HepG2 (cell line): Measurements from ENCODE around the gene CCNYL1. TPM values are rescaled to one million over a fixed set of nuclear protein-coding genes. Genes with fewer than 3 reads are reported as not detected.

Experiments
- ADNP ChIP-seq: sonication (generic); formaldehyde crosslinking; IDR thresholded peaks from 2 replicates; pipeline ENCODE4 v1.4.0; 2020; ENCODE audit warnings: missing genetic modification reagents
- DPF2 ChIP-seq: sonication (generic); formaldehyde crosslinking; IDR thresholded peaks from 2 replicates; pipeline ENCODE4 v1.4.0; 2020; ENCODE audit warnings: mild to moderate bottlenecking, low read depth, missing genetic modification reagents, borderline replicate concordance
- FOSL1 ChIP-seq: sonication (generic); formaldehyde crosslinking; IDR thresholded peaks from 2 replicates; pipeline ENCODE4 v1.9.0; 2021; ENCODE audit warnings: missing genetic modification reagents, borderline replicate concordance
- GATA4 ChIP-seq: sonication (generic); IDR thresholded peaks from 2 replicates; pipeline ENCODE4 v1.6.1; 2016; ENCODE audit warnings: antibody characterized with exemption, low read depth, borderline replicate concordance
- MAFK ChIP-seq, 2 experiments: IDR thresholded peaks in 1 of 2; conservative IDR thresholded peaks in 1 of 2; 2 replicates each; pipeline ENCODE4 v1.6.1; 2011; ENCODE audit warnings: improper control_type of control experiment in 2 of 2, low read length in 2 of 2
- NFE2L2 ChIP-seq: fragments of 150-350 bp; IDR thresholded peaks from 2 replicates; pipeline ENCODE4 v1.6.1; 2014; ENCODE audit warnings: low read length
- NONO ChIP-seq, 2 experiments: fragments of 450-650 bp in 1 of 2; sonication (generic) in 1 of 2; formaldehyde crosslinking in 1 of 2; IDR thresholded peaks in 1 of 2; conservative IDR thresholded peaks in 1 of 2; 2 replicates each; pipeline versions ENCODE4 v1.6.1 to v1.8.0; 2017 to 2022; ENCODE audit warnings: mild to moderate bottlenecking in 1 of 2, missing genetic modification reagents in 1 of 2, moderate library complexity in 1 of 2
- NR2F6 ChIP-seq, 2 experiments: IDR thresholded peaks; 2 replicates each; pipeline ENCODE4 v1.6.1; 2016; ENCODE audit warnings: antibody characterized with exemption in 1 of 2, mild to moderate bottlenecking in 1 of 2
- RAD21 ChIP-seq: fragments of 450-650 bp; formaldehyde crosslinking; IDR thresholded peaks from 2 replicates; pipeline ENCODE4 v1.5.0; 2020; ENCODE audit warnings: mild to moderate bottlenecking
- SALL1 ChIP-seq: sonication (generic); formaldehyde crosslinking; IDR thresholded peaks from 2 replicates; pipeline ENCODE4 v1.8.0; 2022; ENCODE audit warnings: mild to moderate bottlenecking, missing genetic modification reagents
- SOX6 ChIP-seq, 2 experiments: fragments of 450-650 bp in 1 of 2; sonication (generic) in 1 of 2; formaldehyde crosslinking in 1 of 2; IDR thresholded peaks; 2 replicates each; pipeline versions ENCODE4 v1.4.0 to v1.6.1; 2017 to 2020; ENCODE audit warnings: antibody characterized with exemption in 1 of 2, mild to moderate bottlenecking in 1 of 2, missing genetic modification reagents in 1 of 2
- TFE3 ChIP-seq: IDR thresholded peaks from 2 replicates; pipeline ENCODE4 v1.6.1; 2016
- ZFY ChIP-seq: sonication (generic); formaldehyde crosslinking; IDR thresholded peaks from 2 replicates; pipeline ENCODE4 v1.4.0; 2020; ENCODE audit warnings: missing genetic modification reagents
- ZMYM2 ChIP-seq: sonication (generic); formaldehyde crosslinking; IDR thresholded peaks from 2 replicates; pipeline ENCODE4 v1.8.0; 2022; ENCODE audit warnings: mild to moderate bottlenecking, missing genetic modification reagents
- ZNF503 ChIP-seq: sonication (generic); formaldehyde crosslinking; IDR thresholded peaks from 2 replicates; pipeline ENCODE4 v1.4.0; 2020; ENCODE audit warnings: missing genetic modification reagents
- polyA plus RNA-seq, 8 experiments: library from polyadenylated mRNA; depleted of rRNA in 3 of 8; stranded (reverse) in 7 of 8; unstranded in 1 of 8; fragments of >200 nt; fragmentation: Illumina TruSeq in 4 of 8; extraction: Trizol in 4 of 8; gene quantifications; 2 replicates each; pipeline versions ENCODE4 v1.2.1 to v1.2.3, GENCODE V29; 2011 to 2016; ENCODE audit warnings: low read depth in 4 of 8, missing spikeins in 1 of 8, mixed read lengths in 1 of 8; ENCODE audit not compliant: insufficient read depth in 1 of 8
- total RNA-seq, 5 experiments: library from RNA; depleted of rRNA; stranded (reverse); fragments of >200 nt; fragmentation: Illumina TruSeq; extraction: Trizol; gene quantifications; 2 replicates each; pipeline ENCODE4 v1.2.3, GENCODE V29; 2016; ENCODE audit warnings: low read depth in 1 of 5
- TF ChIP-seq, protein P1 (sequence below): sonication (generic); formaldehyde crosslinking; IDR thresholded peaks from 2 replicates; pipeline ENCODE4 v1.9.0; 2022; ENCODE audit warnings: low read depth, missing genetic modification reagents
- TF ChIP-seq, protein P2 (sequence below), 2 experiments: fragments of 450-650 bp in 1 of 2; sonication (generic) in 1 of 2; formaldehyde crosslinking; IDR thresholded peaks; 2 replicates each; pipeline versions ENCODE4 v1.5.0 to v1.8.0; 2020 to 2022; ENCODE audit warnings: mild to moderate bottlenecking in 1 of 2, missing genetic modification reagents in 1 of 2
- TF ChIP-seq, protein P3 (sequence below): sonication (generic); formaldehyde crosslinking; IDR thresholded peaks from 2 replicates; pipeline ENCODE4 v1.5.1; 2020; ENCODE audit warnings: mild to moderate bottlenecking, moderate library complexity, missing genetic modification reagents

Gene CCNYL1
- total and polyA plus RNA-seq, 2 of the 13 experiments (the other 11 are each of a cell fraction or from before 2014, with no cell fraction given), result 12.5 to 16.2 TPM

GRCh38 chr2:207747653-207748560, 36.5 kb downstream of the CCNYL1 start (continued):
- peak; percentile 90 for TF ChIP-seq FOSL1 (CRISPR knock-in tag)
- peak; percentile 57; the same call in 1 of the 2 replicates for TF ChIP-seq ZMYM2
- peak; percentile 33 to 42 for TF ChIP-seq MAFK (conservative IDR thresholded peaks at IDR 0.05 in 1 of 2, IDR thresholded peaks at IDR 0.05 in 1 of 2; ENCODE audit: low read length in 2 of 2)
- peak; percentile 51; the same call in 1 of the 2 replicates for TF ChIP-seq NFE2L2
- TF ChIP-seq, protein P1, sequence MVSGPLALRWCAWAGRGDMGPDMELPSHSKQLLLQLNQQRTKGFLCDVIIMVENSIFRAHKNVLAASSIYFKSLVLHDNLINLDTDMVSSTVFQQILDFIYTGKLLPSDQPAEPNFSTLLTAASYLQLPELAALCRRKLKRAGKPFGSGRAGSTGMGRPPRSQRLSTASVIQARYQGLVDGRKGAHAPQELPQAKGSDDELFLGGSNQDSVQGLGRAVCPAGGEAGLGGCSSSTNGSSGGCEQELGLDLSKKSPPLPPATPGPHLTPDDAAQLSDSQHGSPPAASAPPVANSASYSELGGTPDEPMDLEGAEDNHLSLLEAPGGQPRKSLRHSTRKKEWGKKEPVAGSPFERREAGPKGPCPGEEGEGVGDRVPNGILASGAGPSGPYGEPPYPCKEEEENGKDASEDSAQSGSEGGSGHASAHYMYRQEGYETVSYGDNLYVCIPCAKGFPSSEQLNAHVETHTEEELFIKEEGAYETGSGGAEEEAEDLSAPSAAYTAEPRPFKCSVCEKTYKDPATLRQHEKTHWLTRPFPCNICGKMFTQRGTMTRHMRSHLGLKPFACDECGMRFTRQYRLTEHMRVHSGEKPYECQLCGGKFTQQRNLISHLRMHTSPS (CRISPR knock-in tag), result peak; percentile 51; the same call in 1 of the 2 replicates
- TF ChIP-seq DPF2, result 0 out of 2 replicates have a peak, but pooled peaks have one; percentile 18
- TF ChIP-seq NONO (IDR thresholded peaks at IDR 0.05), result no peak
- 0 out of 2 replicates have a peak, but pooled peaks have one; percentile 15 for TF ChIP-seq NONO (CRISPR knock-in tag; conservative IDR thresholded peaks at IDR 0.05)
- TF ChIP-seq ADNP, result 0 out of 2 replicates have a peak, but pooled peaks have one; percentile 25
- TF ChIP-seq SALL1 (CRISPR knock-in tag), result peak; percentile 46; the same call in 1 of the 2 replicates
- peak; percentile 14; the same call in 1 of the 2 replicates for TF ChIP-seq TFE3 (CRISPR knock-in tag)
- TF ChIP-seq, protein P2, sequence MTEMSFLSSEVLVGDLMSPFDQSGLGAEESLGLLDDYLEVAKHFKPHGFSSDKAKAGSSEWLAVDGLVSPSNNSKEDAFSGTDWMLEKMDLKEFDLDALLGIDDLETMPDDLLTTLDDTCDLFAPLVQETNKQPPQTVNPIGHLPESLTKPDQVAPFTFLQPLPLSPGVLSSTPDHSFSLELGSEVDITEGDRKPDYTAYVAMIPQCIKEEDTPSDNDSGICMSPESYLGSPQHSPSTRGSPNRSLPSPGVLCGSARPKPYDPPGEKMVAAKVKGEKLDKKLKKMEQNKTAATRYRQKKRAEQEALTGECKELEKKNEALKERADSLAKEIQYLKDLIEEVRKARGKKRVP (CRISPR knock-in tag; IDR thresholded peaks at IDR 0.05), result peak in 1 of 2 experiments; percentile 39; a peak in 1 of 4 replicates
- 0 out of 2 replicates have a peak, but pooled peaks have one; percentile 17 for TF ChIP-seq RAD21 (CRISPR knock-in tag)
- TF ChIP-seq SOX6 (IDR thresholded peaks at IDR 0.05), result no peak
- TF ChIP-seq SOX6 (CRISPR knock-in tag; IDR thresholded peaks at IDR 0.05), result peak; percentile 83
- TF ChIP-seq GATA4, result no peak
- TF ChIP-seq, protein P3, sequence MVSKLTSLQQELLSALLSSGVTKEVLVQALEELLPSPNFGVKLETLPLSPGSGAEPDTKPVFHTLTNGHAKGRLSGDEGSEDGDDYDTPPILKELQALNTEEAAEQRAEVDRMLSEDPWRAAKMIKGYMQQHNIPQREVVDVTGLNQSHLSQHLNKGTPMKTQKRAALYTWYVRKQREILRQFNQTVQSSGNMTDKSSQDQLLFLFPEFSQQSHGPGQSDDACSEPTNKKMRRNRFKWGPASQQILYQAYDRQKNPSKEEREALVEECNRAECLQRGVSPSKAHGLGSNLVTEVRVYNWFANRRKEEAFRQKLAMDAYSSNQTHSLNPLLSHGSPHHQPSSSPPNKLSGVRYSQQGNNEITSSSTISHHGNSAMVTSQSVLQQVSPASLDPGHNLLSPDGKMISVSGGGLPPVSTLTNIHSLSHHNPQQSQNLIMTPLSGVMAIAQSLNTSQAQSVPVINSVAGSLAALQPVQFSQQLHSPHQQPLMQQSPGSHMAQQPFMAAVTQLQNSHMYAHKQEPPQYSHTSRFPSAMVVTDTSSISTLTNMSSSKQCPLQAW (CRISPR knock-in tag), result 0 out of 2 replicates have a peak, but pooled peaks have one; percentile 42
- peak; percentile 56; the same call in 1 of the 2 replicates for TF ChIP-seq ZNF503 (CRISPR knock-in tag)
- TF ChIP-seq NR2F6 (IDR thresholded peaks at IDR 0.05), result peak; percentile 75
- TF ChIP-seq NR2F6 (CRISPR knock-in tag; IDR thresholded peaks at IDR 0.05), result peak; percentile 70
- TF ChIP-seq ZFY (CRISPR knock-in tag), result peak; percentile 9; the same call in 1 of the 2 replicates
